HG02870 (cell line): ENCODE measurements around the gene DPEP2.
"Not testable (repeated sequence)": the region's sequence is repeated elsewhere in the genome, so short reads cannot be mapped to it uniquely, and the experiment has no call there.

ENCODE experiments used
- ATAC-seq: cut with Tn5 transposase; IDR thresholded peaks from one replicate; pipeline ENCODE4 v1.9.1; 2021; ENCODE audit warnings: mild to moderate bottlenecking, moderate library complexity; ENCODE audit not compliant: unreplicated experiment

Gene DPEP2

GRCh38 chr16:68005786-68006286 is 6.6 kb upstream of the DPEP2 start:
- ATAC-seq = no peak

- ATAC-seq = no peak
Measured at GRCh38 chr16:68005211-68005610, 5.9 kb upstream of the DPEP2 start.

GRCh38 chr16:68003031-68003430 is 3.7 kb upstream of the DPEP2 start:
- ATAC-seq = no peak

- no peak for ATAC-seq
Measured at GRCh38 chr16:68000450-68000849, 1.2 kb upstream of the DPEP2 start.

GRCh38 chr16:67999985-68000384 is 701 bp upstream of the DPEP2 start:
- ATAC-seq = no peak

- not testable (repeated sequence) for ATAC-seq
Measured at GRCh38 chr16:67998231-67998778, 979 bp downstream of the DPEP2 start.

- ATAC-seq = no peak
Measured at GRCh38 chr16:67996666-67997065, 2.6 kb downstream of the DPEP2 start.

- no peak for ATAC-seq
Measured at GRCh38 chr16:67995423-67995822, 3.9 kb downstream of the DPEP2 start.

GRCh38 chr16:67994040-67994408 is 5.3 kb downstream of the DPEP2 start:
- not testable (repeated sequence) for ATAC-seq

GRCh38 chr16:67993207-67994039 is 5.9 kb downstream of the DPEP2 start:
- peak; percentile 55 for ATAC-seq

GRCh38 chr16:67992661-67993206 is 6.5 kb downstream of the DPEP2 start:
- peak; percentile 2 for ATAC-seq

- ATAC-seq = no peak
Measured at GRCh38 chr16:67990018-67990386, 9.3 kb downstream of the DPEP2 start.

GRCh38 chr16:67989322-67990017 is 9.8 kb downstream of the DPEP2 start:
- ATAC-seq = no peak

- no peak for ATAC-seq
Measured at GRCh38 chr16:67988675-67989074, 10.6 kb downstream of the DPEP2 start.

- ATAC-seq = no peak
Measured at GRCh38 chr16:67987460-67988160, 11.7 kb downstream of the DPEP2 start.

GRCh38 chr16:67986949-67987348 is 12.3 kb downstream of the DPEP2 start:
- ATAC-seq = no peak

GRCh38 chr16:67982011-67982696 is 17.1 kb downstream of the DPEP2 start:
- ATAC-seq = no peak

- no peak for ATAC-seq
Measured at GRCh38 chr16:67979955-67980678, 19.2 kb downstream of the DPEP2 start, which contains the start of gene DPEP3. Gene DPEP3 (minus strand): TSS chr16:67980499. CDS start chr16:67980380, 119 bp downstream.

- ATAC-seq = no peak
Measured at GRCh38 chr16:67977469-67978227, 21.6 kb downstream of the DPEP2 start.
